ENCODE results near the gene HECTD2. TPM values are rescaled to one million over a fixed set of nuclear protein-coding genes. Genes with fewer than 3 reads are reported as not detected.

HECTD2 gene
- total and polyA plus RNA-seq, 3 experiments from 2014 or later = 1.1 to 9.2 (median 8.1) TPM

DNA sequence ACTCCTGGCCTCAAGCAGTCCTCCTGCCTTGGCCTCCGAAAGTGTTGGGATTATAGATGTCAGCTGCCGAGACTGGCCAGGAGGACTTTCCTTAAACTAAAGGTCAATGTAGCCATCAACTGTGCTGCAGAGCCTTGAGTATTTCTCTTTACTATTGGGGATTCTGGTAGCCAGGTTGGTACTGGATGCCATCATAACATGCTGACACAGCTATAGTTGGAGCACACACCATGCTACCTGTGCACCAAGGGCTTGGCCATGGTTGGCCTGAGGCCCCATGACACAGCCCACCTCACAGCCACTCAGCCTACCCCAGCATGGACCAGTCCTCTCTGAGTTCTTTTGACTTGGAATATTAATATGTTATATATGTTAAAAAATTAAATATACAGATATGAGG is 54.4 kb downstream of the HECTD2 start:
- POLR2A ChIA-PET = no interaction called here
- no peak overlapping the region for H3K4me3 ChIP-seq (ENCODE audit: low read length)
- Mint-ChIP-seq H3K4me3 (no peak overlapping the region), H3K4me1 (no peaks in the 10 kb centered on the region), H3K27me3 (peaks cover 0 to 4% of the 10 kb centered on the region in 2 donors), H3K27ac (no peak overlapping the region), H3K36me3 (peaks cover 4 to 31% (median 16%) of the 10 kb centered on the region in 3 donors), H3K9me3 (peaks cover 0 to 6% (median 4%) of the 10 kb centered on the region in 5 donors)
- CTCF ChIA-PET = no interaction called here
- no peak overlapping the region for H3K27ac ChIP-seq (ENCODE audit: low read depth, low read length)
- no peaks in the 10 kb centered on the region for H3K36me3 ChIP-seq (ENCODE audit: insufficient read depth, low read length)
- no peaks in the 10 kb centered on the region for H3K9me3 ChIP-seq (ENCODE audit: low read length)
- DNase-seq = no peak
- H3K4me1 ChIP-seq (ENCODE audit: insufficient read depth, low read length) = no peaks in the 10 kb centered on the region
- no peaks in the 10 kb centered on the region for H3K27me3 ChIP-seq (ENCODE audit: insufficient read depth, low read length, poor library complexity, severe bottlenecking)

DNA sequence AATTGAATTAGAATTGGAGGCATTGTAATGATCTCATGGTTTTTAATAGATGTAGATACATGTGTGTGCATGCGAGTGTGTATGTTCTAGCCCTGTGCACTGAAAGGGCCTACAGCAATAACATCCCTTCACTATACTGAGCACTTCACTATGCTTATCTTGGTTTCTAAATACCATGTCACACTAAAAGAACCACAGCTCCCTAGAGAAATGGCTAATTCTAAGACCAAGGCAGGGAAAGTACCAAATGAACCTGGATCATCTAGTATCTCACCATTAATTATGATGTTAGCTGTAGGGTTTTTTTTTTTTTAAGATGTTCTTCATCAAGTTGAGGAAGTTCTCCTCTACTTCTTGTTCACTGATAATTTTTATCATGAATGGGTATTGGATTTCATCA is 55.1 kb downstream of the HECTD2 start:
- no peak overlapping the region for H3K27ac ChIP-seq (ENCODE audit: low read depth, low read length)
- CTCF ChIA-PET = no interaction called here
- POLR2A ChIA-PET = interaction anchor here (0.5 kb wide), 1 partner anchor 747 kb away, joined by 4 read pairs; no protein-coding TSS in a partner anchor
- Mint-ChIP-seq H3K4me1 (no peaks in the 10 kb centered on the region), H3K27me3 (peaks cover 0 to 7% of the 10 kb centered on the region in 2 donors), H3K9me3 (peaks cover 0 to 10% (median 8%) of the 10 kb centered on the region in 5 donors), H3K4me3 (no peak overlapping the region), H3K27ac (no peak overlapping the region), H3K36me3 (peaks cover 4 to 31% (median 14%) of the 10 kb centered on the region in 3 donors)
- no peaks in the 10 kb centered on the region for H3K4me1 ChIP-seq (ENCODE audit: insufficient read depth, low read length)
- H3K9me3 ChIP-seq (ENCODE audit: low read length) = no peaks in the 10 kb centered on the region
- H3K27me3 ChIP-seq (ENCODE audit: insufficient read depth, low read length, poor library complexity, severe bottlenecking) = no peaks in the 10 kb centered on the region
- DNase-seq = no peak
- no peak overlapping the region for H3K4me3 ChIP-seq (ENCODE audit: low read length)
- no peaks in the 10 kb centered on the region for H3K36me3 ChIP-seq (ENCODE audit: insufficient read depth, low read length)

DNA sequence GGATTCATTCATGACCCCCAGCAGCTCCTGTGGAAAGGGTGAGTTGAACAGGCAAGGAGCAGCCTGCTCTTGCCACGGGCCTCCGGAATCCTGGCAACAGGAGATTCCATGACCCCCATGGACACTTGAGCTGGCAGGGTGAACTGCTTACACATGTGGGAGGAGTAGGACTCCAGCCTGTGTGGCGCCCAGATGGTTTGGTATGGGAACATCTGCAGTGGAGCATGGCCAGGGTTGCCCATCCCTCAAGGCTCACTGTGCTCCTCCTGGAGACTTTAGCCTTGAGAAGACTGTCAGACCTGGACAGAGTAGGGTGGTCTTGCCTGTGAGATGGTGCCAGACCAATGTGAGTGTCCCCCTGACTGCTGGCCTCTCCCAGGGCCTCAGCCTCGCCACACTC is 57.0 kb downstream of the HECTD2 start:
- Mint-ChIP-seq H3K36me3 (peaks cover 4 to 31% (median 11%) of the 10 kb centered on the region in 3 donors), H3K27me3 (peaks cover 0 to 7% of the 10 kb centered on the region in 2 donors), H3K4me1 (no peaks in the 10 kb centered on the region), H3K27ac (no peak overlapping the region), H3K9me3 (peaks cover 0 to 17% (median 10%) of the 10 kb centered on the region in 5 donors), H3K4me3 (no peak overlapping the region)
- no peaks in the 10 kb centered on the region for H3K4me1 ChIP-seq (ENCODE audit: insufficient read depth, low read length)
- no peak overlapping the region for H3K27ac ChIP-seq (ENCODE audit: low read depth, low read length)
- no peaks in the 10 kb centered on the region for H3K27me3 ChIP-seq (ENCODE audit: insufficient read depth, low read length, poor library complexity, severe bottlenecking)
- no peak overlapping the region for H3K4me3 ChIP-seq (ENCODE audit: low read length)
- H3K36me3 ChIP-seq (ENCODE audit: insufficient read depth, low read length) = no peaks in the 10 kb centered on the region
- H3K9me3 ChIP-seq (ENCODE audit: low read length) = no peaks in the 10 kb centered on the region
- POLR2A ChIA-PET = no interaction called here
- CTCF ChIA-PET = no interaction called here
- no peak for DNase-seq

DNA sequence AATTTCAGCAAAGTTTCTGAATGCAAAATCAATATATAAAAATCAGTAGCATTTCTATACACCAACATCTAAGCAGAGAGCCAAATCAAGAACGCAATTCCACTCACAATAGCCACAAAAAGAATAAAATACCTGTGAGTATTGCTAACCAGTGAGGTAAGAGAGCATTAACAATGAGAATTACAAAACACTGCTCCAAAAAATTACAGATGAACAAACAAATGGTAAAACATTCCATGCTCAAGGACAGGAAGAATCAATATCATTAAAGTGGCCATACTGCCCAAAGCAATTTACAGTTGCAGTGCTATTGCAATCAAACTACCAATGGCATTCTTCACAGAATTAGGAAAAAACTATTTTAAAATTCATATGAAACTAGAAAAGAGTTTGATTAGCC is 61.5 kb downstream of the HECTD2 start:
- CTCF ChIA-PET = no interaction called here
- H3K27me3 Mint-ChIP-seq = peaks cover 0 to 7% of the 10 kb centered on the region in 2 donors
- POLR2A ChIA-PET = no interaction called here

DNA sequence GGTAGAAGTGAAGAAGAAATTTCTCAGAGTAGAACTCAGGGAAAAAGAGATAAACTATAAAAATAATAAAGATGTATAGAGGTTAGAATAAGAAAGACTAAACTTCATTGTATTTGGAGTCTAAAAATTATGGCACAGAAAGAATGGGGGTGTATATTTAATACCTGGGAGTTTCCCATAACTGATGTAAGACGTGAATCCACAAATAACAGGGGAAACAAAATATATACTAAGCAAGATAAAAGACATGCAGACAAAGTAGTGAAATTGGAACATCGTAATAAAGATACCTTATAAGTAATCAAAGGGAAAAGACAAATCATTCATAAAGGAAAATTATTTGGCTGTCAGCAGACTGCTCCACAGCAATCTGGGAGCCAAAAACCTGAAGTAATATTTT is 62.8 kb downstream of the HECTD2 start:
- H3K4me3 ChIP-seq (ENCODE audit: low read length) = no peak overlapping the region
- Mint-ChIP-seq H3K4me3 (no peak overlapping the region), H3K27me3 (peaks cover 0 to 7% of the 10 kb centered on the region in 2 donors), H3K27ac (no peak overlapping the region), H3K9me3 (peaks cover 0 to 17% (median 10%) of the 10 kb centered on the region in 5 donors), H3K36me3 (peaks cover 0 to under 1% (median 0%) of the 10 kb centered on the region in 3 donors), H3K4me1 (no peaks in the 10 kb centered on the region)
- H3K27me3 ChIP-seq (ENCODE audit: insufficient read depth, low read length, poor library complexity, severe bottlenecking) = no peaks in the 10 kb centered on the region
- no peaks in the 10 kb centered on the region for H3K9me3 ChIP-seq (ENCODE audit: low read length)
- DNase-seq = no peak
- ChIA-PET POLR2A (no interaction called here), CTCF (no interaction called here)
- no peak overlapping the region for H3K27ac ChIP-seq (ENCODE audit: low read depth, low read length)
- H3K36me3 ChIP-seq (ENCODE audit: insufficient read depth, low read length) = no peaks in the 10 kb centered on the region
- H3K4me1 ChIP-seq (ENCODE audit: insufficient read depth, low read length) = no peaks in the 10 kb centered on the region

More for the DNA sequence above, 61.5 kb downstream of the HECTD2 start:
- H3K27ac Mint-ChIP-seq = no peak overlapping the region
- H3K27ac ChIP-seq (ENCODE audit: low read depth, low read length) = no peak overlapping the region
- no peaks in the 10 kb centered on the region for H3K4me1 Mint-ChIP-seq
- H3K4me1 ChIP-seq (ENCODE audit: insufficient read depth, low read length) = no peaks in the 10 kb centered on the region
- H3K9me3 ChIP-seq (ENCODE audit: low read length) = no peaks in the 10 kb centered on the region
- H3K36me3 Mint-ChIP-seq = peaks cover 2 to 4% (median 4%) of the 10 kb centered on the region in 3 donors
- H3K9me3 Mint-ChIP-seq = peaks cover 0 to 17% (median 10%) of the 10 kb centered on the region in 5 donors
- no peak overlapping the region for H3K4me3 ChIP-seq (ENCODE audit: low read length)
- H3K4me3 Mint-ChIP-seq = no peak overlapping the region
- H3K36me3 ChIP-seq (ENCODE audit: insufficient read depth, low read length) = no peaks in the 10 kb centered on the region
- no peaks in the 10 kb centered on the region for H3K27me3 ChIP-seq (ENCODE audit: insufficient read depth, low read length, poor library complexity, severe bottlenecking)
- DNase-seq = no peak

GRCh38 chr10:91474009-91474408 is 63.9 kb downstream of the HECTD2 start:
- no peaks in the 10 kb centered on the region for H3K9me3 ChIP-seq (ENCODE audit: low read length)
- no peak for DNase-seq
- H3K4me3 Mint-ChIP-seq = no peak overlapping the region
- H3K4me1 ChIP-seq (ENCODE audit: insufficient read depth, low read length) = no peaks in the 10 kb centered on the region
- CTCF ChIA-PET = no interaction called here
- POLR2A ChIA-PET = no interaction called here
- peaks cover 0 to 11% (median 10%) of the 10 kb centered on the region in 5 donors for H3K9me3 Mint-ChIP-seq
- H3K27me3 ChIP-seq (ENCODE audit: insufficient read depth, low read length, poor library complexity, severe bottlenecking) = no peaks in the 10 kb centered on the region
- no peak overlapping the region for H3K27ac ChIP-seq (ENCODE audit: low read depth, low read length)
- H3K4me3 ChIP-seq (ENCODE audit: low read length) = no peak overlapping the region
- H3K36me3 ChIP-seq (ENCODE audit: insufficient read depth, low read length) = no peaks in the 10 kb centered on the region
- H3K4me1 Mint-ChIP-seq = no peaks in the 10 kb centered on the region
- no peaks in the 10 kb centered on the region for H3K36me3 Mint-ChIP-seq
- H3K27ac Mint-ChIP-seq = no peak overlapping the region
- H3K27me3 Mint-ChIP-seq = peaks cover 0 to 2% of the 10 kb centered on the region in 2 donors

- no peak for DNase-seq
- H3K4me1 Mint-ChIP-seq = no peaks in the 10 kb centered on the region
- no peaks in the 10 kb centered on the region for H3K27me3 ChIP-seq (ENCODE audit: insufficient read depth, low read length, poor library complexity, severe bottlenecking)
- H3K4me3 ChIP-seq (ENCODE audit: low read length) = no peak overlapping the region
- H3K27ac ChIP-seq (ENCODE audit: low read depth, low read length) = no peak overlapping the region
- no peaks in the 10 kb centered on the region for H3K36me3 ChIP-seq (ENCODE audit: insufficient read depth, low read length)
- H3K27me3 Mint-ChIP-seq = no peaks in the 10 kb centered on the region
- ChIA-PET POLR2A (no interaction called here), CTCF (no interaction called here)
- no peak overlapping the region for H3K27ac Mint-ChIP-seq
- no peak overlapping the region for H3K4me3 Mint-ChIP-seq
- no peaks in the 10 kb centered on the region for H3K9me3 ChIP-seq (ENCODE audit: low read length)
- H3K36me3 Mint-ChIP-seq = peaks cover 0 to 1% (median 0%) of the 10 kb centered on the region in 3 donors
- no peaks in the 10 kb centered on the region for H3K4me1 ChIP-seq (ENCODE audit: insufficient read depth, low read length)
- no peaks in the 10 kb centered on the region for H3K9me3 Mint-ChIP-seq
These were observed 67.1 kb downstream of the HECTD2 start for GRCh38 chr10:91477236-91477635.

DNA sequence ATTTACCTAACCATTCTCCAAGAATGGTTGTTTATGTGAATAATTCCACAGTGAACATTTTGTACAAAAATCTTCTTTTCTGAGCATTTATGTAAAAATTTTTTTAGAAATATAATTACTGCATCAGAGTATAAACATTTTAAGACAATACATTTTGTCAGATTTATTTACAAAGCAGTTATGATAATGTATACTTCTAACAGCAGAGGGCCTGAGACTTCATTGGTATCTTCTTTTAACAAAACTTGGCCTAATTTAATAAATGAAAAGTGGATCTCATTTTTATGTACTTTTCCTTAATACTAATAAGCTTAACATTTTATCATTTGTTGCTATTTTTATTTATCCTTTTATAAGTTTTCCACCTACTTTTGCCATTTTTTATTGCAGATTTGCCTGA is 69.4 kb downstream of the HECTD2 start:
- Mint-ChIP-seq H3K4me3 (no peak overlapping the region), H3K36me3 (peaks cover 0 to 1% (median 0%) of the 10 kb centered on the region in 3 donors), H3K9me3 (no peaks in the 10 kb centered on the region), H3K4me1 (no peaks in the 10 kb centered on the region), H3K27me3 (no peaks in the 10 kb centered on the region), H3K27ac (no peak overlapping the region)
- no peak overlapping the region for H3K27ac ChIP-seq (ENCODE audit: low read depth, low read length)
- POLR2A ChIA-PET = no interaction called here
- H3K27me3 ChIP-seq (ENCODE audit: insufficient read depth, low read length, poor library complexity, severe bottlenecking) = no peaks in the 10 kb centered on the region
- no peaks in the 10 kb centered on the region for H3K4me1 ChIP-seq (ENCODE audit: insufficient read depth, low read length)
- CTCF ChIA-PET = no interaction called here
- no peaks in the 10 kb centered on the region for H3K9me3 ChIP-seq (ENCODE audit: low read length)
- no peak overlapping the region for H3K4me3 ChIP-seq (ENCODE audit: low read length)
- no peak for DNase-seq
- H3K36me3 ChIP-seq (ENCODE audit: insufficient read depth, low read length) = no peaks in the 10 kb centered on the region

Measured in CD8-positive, alpha-beta memory T cell (primary cell).